Breast epithelium (tissue), 4 donors: ENCODE results near the gene SLC36A1. TPM values are rescaled to one million over a fixed set of nuclear protein-coding genes. Genes with fewer than 3 reads are reported as not detected.

Experiments used
- DNase-seq, 2 donors: peaks; one replicate each; pipeline ENCODE4 v3.0.0-alpha.2; 2019; ENCODE audit warnings: low spot score in 2 of 2
- H3K27ac ChIP-seq, 2 donors: fragments of 200-600 bp; sonication (generic) in 1 of 2; one replicate each; pipeline ENCODE4 v1.5.1; 2016 to 2019; ENCODE audit warnings: mild to moderate bottlenecking in 1 of 2
- H3K27me3 ChIP-seq, 2 donors: fragments of 200-600 bp; sonication (generic) in 1 of 2; one replicate each; pipeline versions ENCODE4 v1.5.1 to v1.6.0; 2017 to 2019; ENCODE audit warnings: control low read depth in 1 of 2, mild to moderate bottlenecking in 1 of 2
- H3K36me3 ChIP-seq: fragments of 200-600 bp; one replicate; pipeline ENCODE4 v1.5.1; 2019
- H3K4me1 ChIP-seq, 2 donors: fragments of 200-600 bp; sonication (generic); one replicate each; pipeline ENCODE4 v1.5.1; 2016 to 2019; ENCODE audit warnings: control low read depth in 1 of 2
- H3K4me3 ChIP-seq, 3 donors: fragments of 200-600 bp; sonication (generic); 1 replicate in 2 of 3; 2 replicates in 1 of 3; pipeline ENCODE4 v1.5.1; 2016 to 2019; ENCODE audit warnings: mild to moderate bottlenecking in 3 of 3, moderate library complexity in 2 of 3
- H3K9me3 ChIP-seq, 2 donors: fragments of 200-600 bp; sonication (generic) in 1 of 2; one replicate each; pipeline ENCODE4 v1.5.1; 2016 to 2019; ENCODE audit warnings: control low read depth in 1 of 2
- CTCF ChIP-seq, 3 donors: fragments of 450-650 bp; IDR thresholded peaks; one replicate each; pipeline ENCODE4 v1.5.1; 2016 to 2017; ENCODE audit warnings: antibody characterized with exemption in 3 of 3, mild to moderate bottlenecking in 3 of 3, moderate library complexity in 3 of 3
- POLR2A ChIP-seq: fragments of 450-650 bp; IDR thresholded peaks from one replicate; pipeline ENCODE4 v1.6.1; 2016; ENCODE audit warnings: antibody characterized with exemption, mild to moderate bottlenecking, moderate library complexity
- POLR2AphosphoS5 ChIP-seq, 3 donors: sonication (generic); formaldehyde crosslinking; IDR thresholded peaks; one replicate each; pipeline ENCODE4 v1.6.1; 2017; ENCODE audit warnings: antibody characterized with exemption in 3 of 3
- intact Hi-C: fragments of 100-400 bp; cut with DNase I; formaldehyde crosslinking; loops from one replicate; pipeline ENCODE4 v1.15.1; 2023; ENCODE audit warnings: low total_unique reads
- total RNA-seq, 3 donors: library from RNA; depleted of rRNA; stranded (reverse); fragments of >200 nt; gene quantifications; one replicate each; pipeline ENCODE4 v1.1.0, GENCODE V29; 2016

Gene SLC36A1
- total RNA-seq, 3 donors from 2014 or later = 10.8 to 14.1 (median 11.4) TPM

GRCh38 chr5:151483176-151483575 lies 35.8 kb downstream of the SLC36A1 start:
- H3K36me3 ChIP-seq = no peaks in the 10 kb centered on the region
- no peaks in the 10 kb centered on the region for H3K9me3 ChIP-seq
- peak overlapping the region in 1 of 2 donors; percentile 16 for H3K27ac ChIP-seq
- DNase-seq = no peak
- no peak overlapping the region for H3K4me3 ChIP-seq
- TF ChIP-seq CTCF (IDR thresholded peaks at IDR 0.05) (no peak), POLR2A (no peak), POLR2AphosphoS5 (IDR thresholded peaks at IDR 0.05) (no peak)
- intact Hi-C loops = no loop called here
- H3K27me3 ChIP-seq = no peaks in the 10 kb centered on the region
- H3K4me1 ChIP-seq = no peaks in the 10 kb centered on the region

DNA sequence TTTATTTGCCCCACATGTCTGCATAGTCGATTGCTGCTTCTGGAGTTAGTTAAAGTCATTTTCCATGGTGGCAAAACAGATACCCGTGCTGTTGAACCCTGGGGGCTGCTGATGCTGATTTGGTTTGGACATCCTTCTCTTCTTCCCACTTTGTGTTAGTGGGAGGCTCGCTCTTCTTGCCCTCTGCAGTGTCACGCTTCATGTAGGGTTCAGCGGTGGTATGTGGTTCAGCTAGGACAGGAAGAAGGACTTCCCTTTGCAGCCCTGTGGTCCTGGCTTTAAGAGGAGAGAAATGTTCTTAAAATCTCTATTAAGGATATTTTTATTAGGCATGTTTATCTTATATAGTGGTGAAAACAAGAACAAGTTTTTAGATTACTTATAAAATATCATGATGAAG lies 36.2 kb downstream of the SLC36A1 start:
- intact Hi-C loops = no loop called here
- Histone ChIP-seq H3K4me3 (no peak overlapping the region), H3K36me3 (no peaks in the 10 kb centered on the region), H3K27ac (peak overlapping the region in 1 of 2 donors; percentile 16), H3K9me3 (no peaks in the 10 kb centered on the region), H3K27me3 (no peaks in the 10 kb centered on the region), H3K4me1 (no peaks in the 10 kb centered on the region)
- no peak for TF ChIP-seq POLR2A
- DNase-seq = no peak

DNA sequence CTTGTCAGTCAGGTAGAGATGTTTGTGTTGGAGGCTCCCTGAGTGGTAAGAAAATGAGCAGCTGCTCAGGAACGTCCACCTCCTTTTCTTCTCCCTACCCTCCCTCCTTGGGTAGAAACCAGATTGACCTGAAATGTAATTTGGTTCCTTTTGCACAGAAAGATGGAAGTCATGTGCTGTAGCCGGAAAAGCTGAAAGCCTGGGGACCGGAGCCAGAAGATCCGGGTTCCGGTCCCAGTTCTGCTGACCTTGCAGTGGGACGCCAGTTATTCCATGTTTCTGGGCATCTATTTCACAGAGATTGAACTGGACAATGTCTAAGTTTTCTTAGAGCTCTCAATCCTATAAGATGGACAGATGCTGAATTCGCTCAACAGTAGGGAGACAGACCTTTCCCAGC lies 40.1 kb downstream of the SLC36A1 start:
- H3K36me3 ChIP-seq = no peaks in the 10 kb centered on the region

GRCh38 chr5:151490627-151491026 lies 43.2 kb downstream of the SLC36A1 start:
- no peak for DNase-seq
- Histone ChIP-seq H3K9me3 (no peaks in the 10 kb centered on the region), H3K27me3 (no peaks in the 10 kb centered on the region), H3K36me3 (no peaks in the 10 kb centered on the region), H3K4me3 (no peak overlapping the region), H3K4me1 (no peaks in the 10 kb centered on the region), H3K27ac (no peak overlapping the region)
- intact Hi-C loops = loop anchor here (10.0 kb wide), 1 partner anchor 46 kb away; the partner anchor contains the start of gene SLC36A1
- no peak for TF ChIP-seq POLR2A

More for the DNA sequence above, 40.1 kb downstream of the SLC36A1 start:
- no peak for TF ChIP-seq CTCF (IDR thresholded peaks at IDR 0.05)
- TF ChIP-seq POLR2AphosphoS5 (IDR thresholded peaks at IDR 0.05) = no peak
- TF ChIP-seq POLR2A = no peak
- Histone ChIP-seq H3K27me3 (no peaks in the 10 kb centered on the region), H3K9me3 (no peaks in the 10 kb centered on the region), H3K4me1 (no peaks in the 10 kb centered on the region), H3K27ac (no peak overlapping the region), H3K4me3 (no peak overlapping the region)
- DNase-seq = no peak
- intact Hi-C loops = no loop called here

DNA sequence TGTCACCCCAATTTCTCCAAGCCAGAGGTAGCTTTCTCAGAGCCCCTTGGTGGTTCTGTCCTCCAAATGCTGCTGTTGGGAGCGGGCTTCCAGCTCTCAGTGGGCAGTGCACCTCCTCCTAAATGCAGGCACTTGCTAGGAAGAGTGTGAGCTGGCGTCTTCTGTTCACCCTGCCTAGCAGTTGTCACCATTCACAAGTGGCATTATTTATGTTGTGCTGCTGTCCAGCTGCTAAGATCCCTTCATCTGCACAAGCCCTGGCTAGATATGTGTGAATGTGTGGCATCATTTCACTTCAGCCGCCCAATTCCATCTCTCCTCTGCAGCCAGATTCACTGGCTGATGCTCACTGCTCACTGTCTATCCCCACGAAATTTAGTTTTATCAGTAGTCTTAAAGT lies 43.7 kb downstream of the SLC36A1 start:
- no peak for TF ChIP-seq POLR2A
- no peak for TF ChIP-seq POLR2AphosphoS5 (IDR thresholded peaks at IDR 0.05)
- TF ChIP-seq CTCF (IDR thresholded peaks at IDR 0.05) = no peak
- DNase-seq = no peak
- no peaks in the 10 kb centered on the region for H3K9me3 ChIP-seq
- no peaks in the 10 kb centered on the region for H3K27me3 ChIP-seq
- no peak overlapping the region for H3K4me3 ChIP-seq
- H3K36me3 ChIP-seq = no peaks in the 10 kb centered on the region
- no peaks in the 10 kb centered on the region for H3K4me1 ChIP-seq
- H3K27ac ChIP-seq = no peak overlapping the region
- intact Hi-C loops = loop anchor here (10.0 kb wide), 1 partner anchor 46 kb away; the partner anchor contains the start of gene SLC36A1

GRCh38 chr5:151492729-151493128 lies 45.3 kb downstream of the SLC36A1 start:
- Histone ChIP-seq H3K9me3 (no peaks in the 10 kb centered on the region), H3K4me1 (no peaks in the 10 kb centered on the region), H3K36me3 (no peaks in the 10 kb centered on the region), H3K27ac (no peak overlapping the region), H3K27me3 (no peaks in the 10 kb centered on the region), H3K4me3 (no peak overlapping the region)
- TF ChIP-seq POLR2A (no peak), POLR2AphosphoS5 (IDR thresholded peaks at IDR 0.05) (no peak), CTCF (IDR thresholded peaks at IDR 0.05) (no peak)
- DNase-seq = no peak
- intact Hi-C loops = loop anchor here (10.0 kb wide), 1 partner anchor 48 kb away; the partner anchor contains the start of gene SLC36A1
